Measurements from ENCODE around the gene RARB. TPM values are rescaled to one million over a fixed set of nuclear protein-coding genes. Genes with fewer than 3 reads are reported as not detected.
A peak's percentile ranks its signal among the peaks of the same experiment; 100 is the strongest.

Gene RARB
- total RNA-seq, 1 donor from 2014 or later: 0.26 TPM

DNA sequence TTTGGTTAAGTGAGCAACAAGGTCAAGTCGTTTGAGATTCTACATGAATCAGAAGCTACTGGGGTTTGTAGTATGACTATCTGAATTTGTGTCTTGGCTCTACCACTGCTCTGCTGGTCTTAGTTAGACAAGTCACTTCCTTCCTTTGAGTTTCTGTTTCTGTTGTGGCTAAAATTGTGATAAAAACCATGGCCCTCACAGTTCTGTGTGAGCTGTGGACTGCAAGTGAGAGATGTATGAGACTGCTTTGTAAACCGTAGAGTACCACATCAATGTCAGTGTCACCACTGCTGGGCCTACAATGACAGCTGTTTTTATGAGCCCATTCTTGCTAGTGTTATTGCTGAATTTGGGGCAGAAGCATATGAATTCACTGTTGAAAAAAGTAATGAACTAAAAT lies 32.7 kb downstream of the RARB start:
- Histone ChIP-seq H3K4me3 (ENCODE audit: low read depth, low read length) (no peak overlapping the region), H3K27me3 (ENCODE audit: control insufficient read depth, insufficient read depth, low read length) (no peaks in the 10 kb centered on the region), H3K36me3 (ENCODE audit: control insufficient read depth, insufficient read depth, low read length) (no peaks in the 10 kb centered on the region)
- FAIRE-seq: no peak
- DNase-seq (ENCODE audit: low read depth): no peak
- TF ChIP-seq, protein P1, sequence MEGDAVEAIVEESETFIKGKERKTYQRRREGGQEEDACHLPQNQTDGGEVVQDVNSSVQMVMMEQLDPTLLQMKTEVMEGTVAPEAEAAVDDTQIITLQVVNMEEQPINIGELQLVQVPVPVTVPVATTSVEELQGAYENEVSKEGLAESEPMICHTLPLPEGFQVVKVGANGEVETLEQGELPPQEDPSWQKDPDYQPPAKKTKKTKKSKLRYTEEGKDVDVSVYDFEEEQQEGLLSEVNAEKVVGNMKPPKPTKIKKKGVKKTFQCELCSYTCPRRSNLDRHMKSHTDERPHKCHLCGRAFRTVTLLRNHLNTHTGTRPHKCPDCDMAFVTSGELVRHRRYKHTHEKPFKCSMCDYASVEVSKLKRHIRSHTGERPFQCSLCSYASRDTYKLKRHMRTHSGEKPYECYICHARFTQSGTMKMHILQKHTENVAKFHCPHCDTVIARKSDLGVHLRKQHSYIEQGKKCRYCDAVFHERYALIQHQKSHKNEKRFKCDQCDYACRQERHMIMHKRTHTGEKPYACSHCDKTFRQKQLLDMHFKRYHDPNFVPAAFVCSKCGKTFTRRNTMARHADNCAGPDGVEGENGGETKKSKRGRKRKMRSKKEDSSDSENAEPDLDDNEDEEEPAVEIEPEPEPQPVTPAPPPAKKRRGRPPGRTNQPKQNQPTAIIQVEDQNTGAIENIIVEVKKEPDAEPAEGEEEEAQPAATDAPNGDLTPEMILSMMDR (IDR thresholded peaks at IDR 0.05; ENCODE audit: insufficient read depth, low read length, severe bottlenecking): no peak

DNA sequence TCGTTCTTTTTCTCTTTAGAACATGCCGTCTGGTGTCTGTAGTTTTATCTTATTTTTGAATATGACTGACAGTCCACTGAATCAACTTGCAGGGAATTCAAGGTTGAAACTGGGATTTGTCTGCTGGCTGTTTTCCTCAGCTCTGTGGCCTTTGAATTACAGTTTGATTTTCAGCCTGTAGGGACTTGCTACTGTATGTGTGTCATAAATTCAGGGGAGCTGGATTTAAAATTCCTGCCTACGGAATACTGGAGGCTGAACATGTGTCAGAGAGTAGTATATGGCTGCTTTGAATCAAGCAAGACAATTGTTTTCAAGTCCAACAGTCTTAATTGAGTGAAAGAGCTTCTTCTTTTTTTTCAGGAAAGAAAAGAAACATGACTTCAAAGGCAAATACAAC lies 33.9 kb downstream of the RARB start:
- H3K27me3 ChIP-seq (ENCODE audit: control insufficient read depth, insufficient read depth, low read length): no peaks in the 10 kb centered on the region
- no peak overlapping the region for H3K4me3 ChIP-seq (ENCODE audit: low read depth, low read length)
- DNase-seq (ENCODE audit: low read depth) (peak; percentile 83), FAIRE-seq (no peak)
- TF ChIP-seq, protein P1 (IDR thresholded peaks at IDR 0.05; ENCODE audit: insufficient read depth, low read length, severe bottlenecking): no peak
- H3K36me3 ChIP-seq (ENCODE audit: control insufficient read depth, insufficient read depth, low read length): no peaks in the 10 kb centered on the region

DNA sequence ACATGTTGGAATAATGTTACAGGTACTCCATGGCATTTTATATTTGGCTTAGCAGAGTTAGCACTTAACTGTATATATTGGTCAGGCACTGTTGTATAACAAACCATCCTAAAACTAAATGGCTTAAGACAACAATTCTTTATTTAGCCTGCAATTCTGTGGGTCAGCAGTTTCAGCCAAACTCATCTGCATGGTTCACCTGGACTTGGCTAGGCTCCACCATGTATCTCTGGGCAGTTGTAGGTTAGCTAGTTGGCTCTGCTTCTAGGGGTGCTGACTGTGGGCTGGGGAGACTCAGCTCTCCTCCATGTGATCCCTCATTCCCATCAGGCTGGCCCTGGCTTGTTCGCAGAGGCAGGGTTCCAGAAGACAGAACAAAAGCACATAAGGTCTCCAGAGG lies 34.4 kb downstream of the RARB start:
- TF ChIP-seq, protein P1 (IDR thresholded peaks at IDR 0.05; ENCODE audit: insufficient read depth, low read length, severe bottlenecking): no peak
- no peaks in the 10 kb centered on the region for H3K36me3 ChIP-seq (ENCODE audit: control insufficient read depth, insufficient read depth, low read length)
- peak; percentile 36 for FAIRE-seq

DNA sequence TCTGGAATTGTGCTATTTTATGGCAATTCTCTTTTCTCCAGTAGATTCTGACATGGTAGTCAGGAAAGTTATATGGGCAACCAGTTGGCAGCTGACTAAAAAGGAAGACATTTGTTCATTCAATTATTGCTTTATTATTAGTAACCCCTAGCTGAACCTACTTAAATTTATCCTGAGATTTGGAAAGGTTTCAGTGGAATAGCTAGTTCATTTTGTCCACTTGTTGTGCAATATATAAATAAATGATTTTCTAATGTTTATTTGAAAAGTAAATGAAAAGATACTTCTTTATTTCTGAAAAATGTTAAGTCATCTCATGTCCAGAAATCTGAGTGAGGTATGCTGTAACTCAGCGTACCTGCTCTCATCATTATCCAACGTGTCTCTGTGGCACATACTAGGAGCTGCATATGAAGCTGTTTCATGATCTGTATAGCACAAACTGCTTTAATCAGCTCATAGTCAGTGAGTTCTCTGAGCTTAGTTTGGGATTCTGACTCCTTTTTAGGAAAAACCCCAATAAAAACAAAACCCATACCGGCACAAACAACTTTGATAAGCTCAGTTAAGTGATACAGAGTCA lies 35.9 kb downstream of the RARB start:
- no peaks in the 10 kb centered on the region for H3K36me3 ChIP-seq (ENCODE audit: control insufficient read depth, insufficient read depth, low read length)
- DNase-seq (ENCODE audit: low read depth): no peak
- no peak for FAIRE-seq
- H3K4me3 ChIP-seq (ENCODE audit: low read depth, low read length): no peak overlapping the region
- TF ChIP-seq, protein P1 (IDR thresholded peaks at IDR 0.05; ENCODE audit: insufficient read depth, low read length, severe bottlenecking): no peak
- H3K27me3 ChIP-seq (ENCODE audit: control insufficient read depth, insufficient read depth, low read length): no peaks in the 10 kb centered on the region

More for the DNA sequence above, 34.4 kb downstream of the RARB start:
- H3K27me3 ChIP-seq (ENCODE audit: control insufficient read depth, insufficient read depth, low read length): no peaks in the 10 kb centered on the region
- no peak for DNase-seq (ENCODE audit: low read depth)
- no peak overlapping the region for H3K4me3 ChIP-seq (ENCODE audit: low read depth, low read length)

DNA sequence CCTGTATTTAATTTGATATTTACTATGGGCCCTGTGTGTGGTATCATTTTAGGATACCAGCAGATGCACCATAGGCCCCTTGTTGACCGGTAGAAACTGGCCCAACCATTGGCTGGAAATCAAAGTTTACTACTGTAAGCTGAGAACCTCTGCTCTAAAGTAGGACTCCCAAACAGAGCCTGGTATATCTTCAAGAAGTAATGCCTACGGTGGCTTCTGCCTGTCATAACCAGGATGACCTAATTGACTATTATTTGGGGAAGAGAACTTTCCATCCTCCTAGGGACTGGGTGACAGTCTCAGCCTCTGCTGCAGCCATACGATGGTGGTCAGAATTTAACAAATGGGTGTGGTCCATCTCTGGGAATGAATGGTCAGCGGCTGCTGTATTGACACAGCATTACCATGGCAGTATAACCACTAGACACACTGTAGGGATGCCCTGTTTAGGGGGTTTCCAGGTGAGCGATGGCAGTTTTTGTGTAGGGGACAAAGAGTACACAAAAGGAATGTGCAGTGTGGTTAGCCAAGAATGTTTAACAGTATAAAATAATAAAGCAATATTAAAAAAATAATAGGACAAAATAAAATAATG lies 37.3 kb downstream of the RARB start:
- no peak for FAIRE-seq
- no peak overlapping the region for H3K4me3 ChIP-seq (ENCODE audit: low read depth, low read length)
- no peaks in the 10 kb centered on the region for H3K36me3 ChIP-seq (ENCODE audit: control insufficient read depth, insufficient read depth, low read length)
- no peaks in the 10 kb centered on the region for H3K27me3 ChIP-seq (ENCODE audit: control insufficient read depth, insufficient read depth, low read length)
- TF ChIP-seq, protein P1 (IDR thresholded peaks at IDR 0.05; ENCODE audit: insufficient read depth, low read length, severe bottlenecking): no peak
- no peak for DNase-seq (ENCODE audit: low read depth)

DNA sequence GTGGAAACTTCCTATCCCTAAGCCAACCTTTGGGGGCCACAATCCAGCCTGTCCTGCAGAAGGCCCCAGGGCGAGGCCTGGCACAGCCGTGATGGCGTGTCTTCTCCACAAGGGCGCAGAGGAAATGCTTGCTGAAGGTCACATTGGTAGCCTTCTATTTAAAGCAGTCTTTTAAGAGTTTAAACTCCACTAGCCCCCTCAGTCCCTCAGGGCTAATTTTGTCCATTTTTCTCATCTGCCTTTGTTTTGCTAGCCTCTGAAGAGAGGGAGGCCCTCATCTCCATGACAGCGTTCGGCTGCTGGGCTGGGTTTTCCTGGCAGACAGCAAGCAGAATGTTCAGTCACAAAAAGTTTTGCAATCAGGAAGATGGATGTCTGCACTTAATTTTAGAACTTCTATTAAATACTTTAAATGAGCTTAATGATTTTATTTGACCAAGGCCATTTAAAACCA lies 40.8 kb downstream of the RARB start:
- TF ChIP-seq, protein P1 (IDR thresholded peaks at IDR 0.05; ENCODE audit: insufficient read depth, low read length, severe bottlenecking): no peak
- H3K27me3 ChIP-seq (ENCODE audit: control insufficient read depth, insufficient read depth, low read length): no peaks in the 10 kb centered on the region
- no peak overlapping the region for H3K4me3 ChIP-seq (ENCODE audit: low read depth, low read length)
- DNase-seq (ENCODE audit: low read depth): no peak
- H3K36me3 ChIP-seq (ENCODE audit: control insufficient read depth, insufficient read depth, low read length): no peaks in the 10 kb centered on the region
- no peak for FAIRE-seq
